SK-N-MC (cell line): Measurements from ENCODE around the gene C9orf78.

Experiments used
- EZH2 ChIP-seq: fragments of 200-600 bp; sonication (generic); IDR thresholded peaks from one replicate; pipeline ENCODE4 v1.6.1; 2017; ENCODE audit warnings: antibody characterized with exemption
- FOXP2 ChIP-seq: optimal IDR thresholded peaks from 2 replicates; pipeline ENCODE3; 2011; ENCODE audit warnings: mild to moderate bottlenecking, moderate library complexity; ENCODE audit not compliant: insufficient read depth; ENCODE audit errors: extremely low read length, control extremely low read depth
- POLR2AphosphoS5 ChIP-seq: IDR thresholded peaks from 2 replicates; pipeline ENCODE4 v1.6.1; 2012; ENCODE audit warnings: mild to moderate bottlenecking, low read depth, low read length, borderline replicate concordance

GRCh38 chr9:129864991-129865647 lies 30.0 kb upstream of the C9orf78 start:
- TF ChIP-seq POLR2AphosphoS5 (no peak), EZH2 (no peak), FOXP2 (no peak)
